Astrocyte (in vitro differentiated cells and primary cell): Measurements from ENCODE around the gene OBSL1. TPM values are rescaled to one million over a fixed set of nuclear protein-coding genes. Genes with fewer than 3 reads are reported as not detected.

Source experiments
- DNase-seq: peaks from one replicate; pipeline ENCODE4 v3.0.0-alpha.2; 2010; ENCODE audit warnings: low read depth
- FAIRE-seq: peaks from 2 replicates; lab custom pipeline; 2011; peaks lifted over from hg19 to GRCh38; lab: Jason Lieb, UNC
- H2AFZ ChIP-seq: 2 replicates; pipeline ENCODE4 v1.6.0; 2012; ENCODE audit warnings: low read depth, low read length, inconsistent platforms
- H3K27ac ChIP-seq: 2 replicates; pipeline ENCODE4 v1.5.1; 2011; ENCODE audit warnings: low read depth, low read length, inconsistent platforms
- H3K27me3 ChIP-seq: 2 replicates; pipeline ENCODE4 v1.6.0; 2011; ENCODE audit warnings: low read length, inconsistent platforms; ENCODE audit not compliant: insufficient read depth
- H3K36me3 ChIP-seq: 2 replicates; pipeline ENCODE4 v1.5.1; 2011; ENCODE audit warnings: low read length, inconsistent platforms; ENCODE audit not compliant: insufficient read depth
- H3K4me1 ChIP-seq: 2 replicates; pipeline ENCODE4 v1.5.1; 2011; ENCODE audit warnings: low read length, inconsistent platforms; ENCODE audit not compliant: insufficient read depth
- H3K4me2 ChIP-seq: 2 replicates; pipeline ENCODE4 v1.6.0; 2012; ENCODE audit warnings: low read length, inconsistent platforms
- H3K4me3 ChIP-seq: 2 replicates; pipeline ENCODE4 v1.5.1; 2011; ENCODE audit warnings: low read depth, mild to moderate bottlenecking, low read length, inconsistent platforms; ENCODE audit not compliant: insufficient read depth
- H3K79me2 ChIP-seq: 2 replicates; pipeline ENCODE4 v1.6.0; 2012; ENCODE audit warnings: mild to moderate bottlenecking, low read length, inconsistent platforms; ENCODE audit not compliant: insufficient read depth
- H3K9ac ChIP-seq: 2 replicates; pipeline ENCODE4 v1.6.0; 2012; ENCODE audit warnings: mild to moderate bottlenecking, low read length, inconsistent platforms
- H3K9me3 ChIP-seq: 2 replicates; pipeline ENCODE4 v1.5.1; 2012; ENCODE audit warnings: low read depth, mild to moderate bottlenecking, low read length, inconsistent platforms; ENCODE audit not compliant: insufficient read depth
- H4K20me1 ChIP-seq: 2 replicates; pipeline ENCODE4 v1.6.0; 2012; ENCODE audit warnings: low read length, inconsistent platforms; ENCODE audit not compliant: insufficient read depth
- H3K27ac Mint-ChIP-seq: one replicate; pipeline ENCODE4 v1.8.0; 2021; ENCODE audit warnings: mild to moderate bottlenecking, mixed read lengths; ENCODE audit not compliant: unreplicated experiment
- H3K27me3 Mint-ChIP-seq: one replicate; pipeline ENCODE4 v1.8.0; 2021; ENCODE audit warnings: low read depth, mixed read lengths; ENCODE audit not compliant: unreplicated experiment
- H3K36me3 Mint-ChIP-seq: one replicate; pipeline ENCODE4 v1.8.0; 2021; ENCODE audit warnings: low read depth, mixed read lengths; ENCODE audit not compliant: unreplicated experiment
- H3K4me1 Mint-ChIP-seq: one replicate; pipeline ENCODE4 v1.8.0; 2021; ENCODE audit warnings: low read depth, mixed read lengths; ENCODE audit not compliant: unreplicated experiment
- H3K4me3 Mint-ChIP-seq: one replicate; pipeline ENCODE4 v1.8.0; 2021; ENCODE audit warnings: mild to moderate bottlenecking, moderate library complexity, mixed read lengths; ENCODE audit not compliant: unreplicated experiment
- H3K9me3 Mint-ChIP-seq: one replicate; pipeline ENCODE4 v1.8.0; 2021; ENCODE audit warnings: mild to moderate bottlenecking, mixed read lengths; ENCODE audit not compliant: unreplicated experiment
- EZH2 ChIP-seq: IDR thresholded peaks from 2 replicates; pipeline ENCODE4 v1.6.1; 2012; ENCODE audit warnings: mild to moderate bottlenecking, low read length, inconsistent platforms; ENCODE audit not compliant: insufficient read depth
- total RNA-seq: library from RNA; stranded (reverse); gene quantifications from 2 replicates; pipeline ENCODE4 v1.2.1, GENCODE V29; 2021
- TF ChIP-seq, protein P1 (sequence below): IDR thresholded peaks from 2 replicates; pipeline ENCODE4 v1.5.1; 2011; ENCODE audit warnings: low read depth, mild to moderate bottlenecking, inconsistent platforms, low read length, moderate library complexity; ENCODE audit not compliant: insufficient read depth

The OBSL1 gene
- total RNA-seq, 1 donor from 2014 or later = 77.5 TPM

DNA sequence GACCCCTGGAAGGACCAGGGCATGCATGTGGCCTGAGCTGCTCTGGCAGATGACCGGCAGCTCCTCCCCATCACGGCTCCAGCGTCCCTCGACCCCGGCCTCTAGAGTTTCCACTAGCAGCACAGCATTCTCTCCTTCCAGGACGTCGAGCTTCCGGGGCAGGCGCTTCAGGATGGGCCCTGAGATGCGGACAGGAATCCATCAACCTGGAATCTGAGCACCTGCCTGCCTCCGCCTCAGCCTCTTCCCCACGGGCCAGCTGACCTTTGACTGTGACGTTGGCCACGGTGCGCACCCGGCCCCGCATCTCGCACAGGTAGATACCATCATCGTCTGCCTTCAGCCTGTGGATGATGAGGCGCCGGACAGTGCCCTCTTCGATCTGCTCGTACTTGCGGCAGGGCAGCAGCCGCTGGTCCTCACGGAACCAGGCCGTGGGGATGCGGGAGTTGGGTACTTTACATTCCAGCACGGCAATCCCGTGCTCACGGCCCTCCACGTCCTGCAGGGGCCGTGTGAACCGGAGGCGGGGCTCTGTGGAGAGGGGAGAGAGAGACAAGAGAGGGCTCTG is 3.5 kb downstream of the OBSL1 start:
- Histone ChIP-seq H3K79me2 (peaks cover 10% of the 10 kb centered on the region), H3K9me3 (no peaks in the 10 kb centered on the region), H3K9ac (no peak overlapping the region), H3K4me1 (peaks cover 15% of the 10 kb centered on the region), H3K27ac (no peak overlapping the region), H3K36me3 (peaks cover 8% of the 10 kb centered on the region), H3K4me3 (no peak overlapping the region), H4K20me1 (peaks cover 29% of the 10 kb centered on the region), H3K4me2 (no peak overlapping the region), H3K27me3 (no peaks in the 10 kb centered on the region), H2AFZ (no peak overlapping the region)
- peaks cover 32% of the 10 kb centered on the region for H3K36me3 Mint-ChIP-seq
- H3K27me3 Mint-ChIP-seq = no peaks in the 10 kb centered on the region
- no peak for DNase-seq
- H3K4me1 Mint-ChIP-seq = peaks cover 4% of the 10 kb centered on the region
- TF ChIP-seq, protein P1, sequence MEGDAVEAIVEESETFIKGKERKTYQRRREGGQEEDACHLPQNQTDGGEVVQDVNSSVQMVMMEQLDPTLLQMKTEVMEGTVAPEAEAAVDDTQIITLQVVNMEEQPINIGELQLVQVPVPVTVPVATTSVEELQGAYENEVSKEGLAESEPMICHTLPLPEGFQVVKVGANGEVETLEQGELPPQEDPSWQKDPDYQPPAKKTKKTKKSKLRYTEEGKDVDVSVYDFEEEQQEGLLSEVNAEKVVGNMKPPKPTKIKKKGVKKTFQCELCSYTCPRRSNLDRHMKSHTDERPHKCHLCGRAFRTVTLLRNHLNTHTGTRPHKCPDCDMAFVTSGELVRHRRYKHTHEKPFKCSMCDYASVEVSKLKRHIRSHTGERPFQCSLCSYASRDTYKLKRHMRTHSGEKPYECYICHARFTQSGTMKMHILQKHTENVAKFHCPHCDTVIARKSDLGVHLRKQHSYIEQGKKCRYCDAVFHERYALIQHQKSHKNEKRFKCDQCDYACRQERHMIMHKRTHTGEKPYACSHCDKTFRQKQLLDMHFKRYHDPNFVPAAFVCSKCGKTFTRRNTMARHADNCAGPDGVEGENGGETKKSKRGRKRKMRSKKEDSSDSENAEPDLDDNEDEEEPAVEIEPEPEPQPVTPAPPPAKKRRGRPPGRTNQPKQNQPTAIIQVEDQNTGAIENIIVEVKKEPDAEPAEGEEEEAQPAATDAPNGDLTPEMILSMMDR = no peak
- TF ChIP-seq EZH2 = no peak
- FAIRE-seq = no peak
- H3K27ac Mint-ChIP-seq = no peak overlapping the region
- H3K9me3 Mint-ChIP-seq = no peaks in the 10 kb centered on the region
- no peak overlapping the region for H3K4me3 Mint-ChIP-seq

DNA sequence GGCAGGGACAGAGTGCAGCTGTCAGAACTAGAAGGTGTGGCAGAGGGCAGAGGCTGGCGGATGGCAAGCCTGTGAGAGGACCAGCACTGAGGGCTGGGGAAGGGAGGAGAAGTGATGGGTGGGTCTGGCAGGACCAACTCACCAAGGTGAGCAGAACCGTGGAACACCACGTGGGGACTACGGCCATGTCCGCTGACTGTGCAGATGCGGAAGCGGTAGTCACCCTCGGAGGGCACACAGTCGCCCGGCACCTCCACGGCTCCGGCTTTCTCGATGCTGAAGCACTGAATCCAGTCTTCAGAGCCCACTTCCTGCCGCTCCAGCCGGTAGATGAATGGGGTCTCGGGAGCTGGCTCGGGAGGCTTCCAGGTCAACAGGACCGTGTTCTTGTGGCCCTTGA is 4.2 kb downstream of the OBSL1 start:
- Histone ChIP-seq H3K9ac (no peak overlapping the region), H4K20me1 (peaks cover 29% of the 10 kb centered on the region), H3K4me2 (no peak overlapping the region), H3K36me3 (peaks cover 8% of the 10 kb centered on the region), H3K27me3 (no peaks in the 10 kb centered on the region), H2AFZ (no peak overlapping the region), H3K27ac (no peak overlapping the region), H3K9me3 (no peaks in the 10 kb centered on the region), H3K4me3 (no peak overlapping the region), H3K79me2 (peaks cover 10% of the 10 kb centered on the region), H3K4me1 (peaks cover 15% of the 10 kb centered on the region)
- FAIRE-seq (no peak), DNase-seq (no peak)
- H3K4me3 Mint-ChIP-seq = no peak overlapping the region
- H3K36me3 Mint-ChIP-seq = peaks cover 35% of the 10 kb centered on the region
- no peaks in the 10 kb centered on the region for H3K27me3 Mint-ChIP-seq
- H3K27ac Mint-ChIP-seq = no peak overlapping the region
- peaks cover 4% of the 10 kb centered on the region for H3K4me1 Mint-ChIP-seq
- no peaks in the 10 kb centered on the region for H3K9me3 Mint-ChIP-seq
- TF ChIP-seq EZH2 = no peak
- TF ChIP-seq, protein P1 = no peak

DNA sequence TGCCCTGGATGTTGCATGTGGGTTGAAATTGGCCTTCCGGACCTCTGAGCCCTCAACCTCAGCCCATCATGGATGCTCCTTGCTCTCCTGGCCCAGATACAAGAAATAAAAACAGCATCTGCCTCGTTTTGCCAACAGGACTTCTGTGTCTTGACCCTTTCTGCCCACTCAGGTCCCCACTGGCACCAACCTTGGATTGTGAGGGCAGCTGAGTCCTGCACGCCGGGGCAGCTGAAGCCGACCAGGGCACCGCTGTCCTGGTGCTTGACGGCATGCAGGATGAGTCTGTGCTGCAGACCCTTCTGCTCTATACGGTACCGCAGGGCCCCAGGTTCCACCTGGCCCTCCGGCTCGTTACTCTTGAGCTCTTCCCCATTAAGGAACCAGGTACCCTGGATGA is 4.7 kb downstream of the OBSL1 start:
- Histone ChIP-seq H3K27ac (no peak overlapping the region), H3K4me1 (peaks cover 10% of the 10 kb centered on the region), H3K9me3 (no peaks in the 10 kb centered on the region), H3K9ac (no peak overlapping the region), H4K20me1 (peaks cover 29% of the 10 kb centered on the region), H3K79me2 (peaks cover 10% of the 10 kb centered on the region), H3K36me3 (peaks cover 8% of the 10 kb centered on the region), H3K4me2 (no peak overlapping the region), H2AFZ (no peak overlapping the region), H3K27me3 (no peaks in the 10 kb centered on the region), H3K4me3 (no peak overlapping the region)
- Mint-ChIP-seq H3K36me3 (peaks cover 35% of the 10 kb centered on the region), H3K4me1 (peaks cover under 1% of the 10 kb centered on the region), H3K9me3 (no peaks in the 10 kb centered on the region), H3K27ac (no peak overlapping the region), H3K27me3 (no peaks in the 10 kb centered on the region), H3K4me3 (no peak overlapping the region)
- no peak for TF ChIP-seq EZH2
- TF ChIP-seq, protein P1 = no peak
- DNase-seq (no peak), FAIRE-seq (no peak)
